ENCODE results near the gene C1orf52.

Gene C1orf52

DNA sequence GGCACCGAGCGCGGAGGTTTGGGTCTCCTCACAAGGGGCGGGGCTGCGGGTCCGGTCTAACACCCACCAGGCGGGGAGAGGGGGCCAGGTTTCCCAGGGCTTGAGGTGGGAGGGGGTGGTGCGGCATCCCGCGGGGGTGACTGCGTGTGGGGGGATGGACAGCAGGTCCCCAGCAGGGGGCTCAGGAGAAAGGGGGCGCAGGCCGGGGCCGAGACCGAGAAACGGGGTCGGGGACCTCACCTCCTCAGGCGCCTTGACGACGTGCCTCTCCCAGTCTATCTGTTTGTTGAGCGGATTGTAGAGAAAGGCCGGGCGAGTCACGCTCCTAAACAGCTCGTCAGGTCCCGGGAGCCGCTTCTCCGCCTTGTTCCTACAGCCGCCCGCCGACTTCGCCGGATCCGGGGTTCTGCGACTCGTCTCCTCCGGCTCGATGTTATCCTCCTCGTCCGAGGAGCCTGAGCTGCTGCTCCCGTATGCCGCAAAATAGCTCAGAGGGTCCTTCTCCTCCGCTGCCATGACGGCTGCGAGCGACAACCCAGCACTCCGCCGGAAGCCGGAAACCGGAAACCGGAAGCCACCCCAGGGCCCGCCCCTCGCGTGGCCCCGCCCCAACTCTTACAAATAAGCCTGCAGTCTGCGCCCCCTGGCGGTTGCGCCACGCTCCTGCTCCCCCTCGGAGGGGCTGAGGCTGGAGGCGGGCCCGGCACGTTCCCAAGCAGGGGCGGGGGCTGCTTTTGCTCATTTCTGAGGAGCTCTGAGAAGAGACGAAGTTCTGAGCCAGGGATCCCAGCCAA is at the start of gene C1orf52:
Gene C1orf52 (minus strand): TSS at position 545 of the 794 bp plus-strand sequence. CDS start 29 bp downstream, at position 516.
- peak; percentile 81 for DNase-seq

DNA sequence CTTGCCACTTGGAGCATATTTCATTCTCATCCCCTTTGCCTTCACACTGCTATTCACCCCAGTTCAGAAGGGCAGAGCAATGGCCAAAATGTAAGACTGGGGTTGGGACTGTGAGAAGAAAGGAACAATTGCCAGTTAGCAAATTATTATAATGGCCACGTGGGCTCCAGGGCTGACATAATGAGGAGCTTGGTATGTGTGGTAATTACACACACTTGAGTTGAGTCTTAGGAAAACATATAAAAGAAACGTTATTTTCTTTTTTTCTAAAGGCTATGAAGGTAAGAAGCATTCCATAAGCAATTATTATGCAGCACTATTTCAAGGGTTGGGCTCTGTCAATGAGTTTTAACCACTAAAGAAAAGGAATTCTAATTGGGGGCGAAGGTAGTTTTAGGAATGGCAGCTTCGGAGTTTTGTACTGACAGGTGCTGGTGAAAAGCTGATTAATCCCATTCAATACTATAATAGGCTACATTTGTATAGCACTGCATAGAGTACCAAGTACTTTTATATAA is 49.4 kb upstream of the C1orf52 start:
- no peak for DNase-seq

DNA sequence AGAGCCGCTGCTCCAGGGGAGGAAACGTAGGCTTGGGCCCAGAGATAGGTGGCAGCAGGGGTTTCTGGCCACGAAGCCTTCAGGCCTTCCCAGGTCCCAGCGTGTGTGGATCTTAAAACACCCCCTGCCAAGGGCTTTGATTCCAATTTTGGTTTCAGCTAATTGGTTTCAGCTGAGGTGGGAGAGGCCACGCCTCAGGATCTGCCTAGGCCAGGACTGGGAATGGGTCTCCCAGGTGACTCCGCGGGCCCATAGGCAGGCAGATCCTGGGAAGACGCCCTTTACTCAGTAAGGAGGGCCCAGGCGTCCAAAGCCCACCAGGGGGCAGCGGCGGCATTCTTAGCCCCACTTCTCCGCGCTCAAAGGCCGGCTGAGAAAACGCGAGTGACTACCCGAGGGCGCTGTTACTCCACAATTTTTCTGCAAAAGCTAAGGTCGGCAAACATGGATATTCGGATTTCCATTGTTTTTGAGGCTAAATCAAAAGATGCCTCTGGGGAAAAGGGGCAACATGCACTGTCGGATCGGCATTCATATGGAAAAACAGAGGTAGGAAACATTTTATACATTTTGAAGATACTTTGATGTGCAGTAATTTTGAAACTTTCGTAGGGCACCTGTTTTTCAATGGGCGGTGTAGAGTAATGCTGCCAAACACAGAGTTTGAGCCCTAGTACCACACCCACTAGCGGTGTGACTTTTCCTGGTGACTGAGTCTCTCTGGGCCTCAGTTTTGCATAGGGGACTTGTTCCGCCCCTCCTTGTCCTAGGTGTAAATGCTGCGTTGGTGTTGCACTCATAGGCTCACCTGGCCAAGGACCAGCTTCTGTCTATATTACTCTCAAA is 48.7 kb upstream of the C1orf52 start:
- peak; percentile 44 to 51 for DNase-seq

DNA sequence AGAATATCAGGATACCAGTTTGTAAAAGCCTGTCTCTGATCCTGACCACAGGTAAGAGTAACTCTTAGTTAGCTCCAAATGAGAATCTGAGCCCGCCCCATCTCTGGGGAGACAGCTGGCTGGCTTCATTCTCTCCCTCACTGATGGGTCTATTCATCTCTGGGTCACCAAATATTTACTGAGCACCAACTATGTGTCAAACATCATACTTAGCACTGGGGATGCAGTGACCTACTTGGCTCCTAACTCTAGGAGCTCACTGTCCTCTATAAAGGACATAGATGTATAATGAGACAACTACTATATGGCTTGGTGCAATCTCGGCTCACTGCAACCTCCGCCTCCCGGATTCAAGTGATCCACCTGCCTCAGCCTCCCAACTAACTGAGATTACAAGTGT is 46.8 kb upstream of the C1orf52 start:
- no peak for DNase-seq

DNA sequence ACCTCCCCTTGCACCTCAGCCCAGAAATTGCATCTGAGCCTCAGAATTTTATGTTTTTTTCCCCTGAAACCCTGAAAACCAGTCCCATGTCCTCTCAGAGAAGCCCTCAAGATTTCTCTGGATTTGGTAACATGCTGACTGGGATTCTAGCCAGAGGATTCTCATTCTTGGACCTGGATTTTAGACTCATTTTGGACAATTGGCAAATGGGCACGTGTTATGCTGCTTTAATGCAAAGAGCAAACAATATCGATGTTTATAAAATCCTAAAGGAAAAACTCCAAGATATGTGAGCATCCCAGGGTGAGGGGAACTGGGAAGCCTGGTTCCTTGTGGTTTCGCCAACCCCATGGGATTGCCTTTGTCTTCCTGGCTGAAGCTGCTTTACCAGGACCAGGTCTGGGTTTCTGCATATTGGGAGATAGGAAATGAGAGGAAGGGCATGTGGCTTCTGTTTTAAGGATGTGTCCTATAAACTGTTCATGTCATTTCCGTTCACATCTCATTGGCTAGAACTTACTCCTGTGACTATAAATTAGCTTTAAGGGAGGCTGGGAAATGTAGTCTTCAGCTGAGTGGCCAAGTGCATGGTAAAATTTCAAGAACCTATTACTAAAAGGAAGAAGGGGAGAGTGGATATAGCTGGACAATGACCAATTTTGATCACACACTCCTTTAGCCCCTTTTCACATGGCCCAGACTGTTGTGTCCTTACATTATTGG is 44.1 kb upstream of the C1orf52 start:
- no peak for DNase-seq

DNA sequence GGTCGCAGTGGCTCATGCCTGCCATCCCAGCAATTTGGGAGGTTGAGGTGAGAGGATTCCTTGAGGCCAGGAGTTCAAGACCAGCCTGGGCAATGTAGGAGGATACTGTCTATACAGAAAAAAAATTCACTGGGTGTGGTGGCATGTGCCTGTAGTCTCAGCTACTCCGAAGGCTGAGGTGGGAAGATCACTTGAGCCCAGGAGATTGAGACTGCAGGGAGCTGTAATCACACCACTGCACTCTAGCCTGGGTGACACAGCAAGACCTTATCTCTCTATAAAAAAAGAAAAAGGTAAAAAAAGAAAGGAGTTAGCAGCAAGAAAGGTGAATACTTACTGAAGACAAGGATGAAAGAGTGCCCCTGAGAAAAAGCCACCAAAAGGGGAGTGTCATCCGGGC is 40.7 kb upstream of the C1orf52 start:
- DNase-seq: no peak

DNA sequence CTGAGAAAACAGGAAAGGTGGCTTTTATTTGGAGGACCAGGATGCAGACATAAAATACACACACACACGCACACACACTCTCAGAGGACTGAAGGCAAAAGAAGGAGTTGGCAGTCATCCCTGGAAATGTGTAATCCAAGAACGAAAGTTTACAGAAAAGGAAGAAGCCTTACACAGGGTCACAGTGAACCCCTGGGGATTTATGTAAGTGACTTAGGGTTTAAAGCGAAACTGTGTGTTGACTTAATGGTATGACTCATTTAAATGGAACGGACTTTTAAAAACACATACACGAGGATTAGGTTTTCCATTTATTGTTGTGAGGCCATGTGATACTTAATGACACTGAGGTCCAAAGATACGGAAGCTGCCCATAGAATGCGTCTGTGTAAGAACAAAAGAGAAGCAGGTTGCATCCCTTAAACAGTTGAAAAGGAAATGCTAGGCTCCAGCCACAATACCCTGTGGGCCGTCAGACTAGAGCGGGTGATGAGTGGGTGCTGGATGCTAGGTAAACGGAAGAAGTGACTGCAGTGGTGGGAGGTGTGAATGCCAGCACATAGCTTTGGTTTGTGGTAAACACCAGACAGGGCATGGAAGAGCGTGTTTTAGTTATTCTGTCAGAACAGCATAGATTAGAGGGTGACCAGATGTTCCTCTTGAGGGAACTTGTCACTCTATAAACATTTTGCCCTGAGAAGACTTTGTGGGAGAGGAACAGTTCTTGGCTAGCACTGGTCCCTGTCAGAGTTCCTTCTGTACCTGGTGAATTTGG is 38.6 kb upstream of the C1orf52 start:
- no peak for DNase-seq

DNA sequence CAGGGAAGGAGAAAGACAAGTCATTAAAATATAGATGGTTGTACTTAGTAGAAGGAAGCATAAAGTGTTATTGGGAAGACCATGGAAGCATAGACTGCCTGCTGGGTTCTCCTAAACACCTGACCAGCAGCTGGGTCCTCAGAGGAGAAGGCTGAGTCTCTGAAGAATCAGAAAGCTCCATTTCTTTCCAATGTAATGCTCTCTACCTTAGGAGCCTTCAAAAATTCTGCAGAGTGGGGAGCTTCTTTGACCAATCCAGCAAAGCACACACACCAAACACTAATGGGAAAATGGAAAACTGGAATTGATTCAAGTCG is 38.0 kb upstream of the C1orf52 start:
- DNase-seq: no peak

DNA sequence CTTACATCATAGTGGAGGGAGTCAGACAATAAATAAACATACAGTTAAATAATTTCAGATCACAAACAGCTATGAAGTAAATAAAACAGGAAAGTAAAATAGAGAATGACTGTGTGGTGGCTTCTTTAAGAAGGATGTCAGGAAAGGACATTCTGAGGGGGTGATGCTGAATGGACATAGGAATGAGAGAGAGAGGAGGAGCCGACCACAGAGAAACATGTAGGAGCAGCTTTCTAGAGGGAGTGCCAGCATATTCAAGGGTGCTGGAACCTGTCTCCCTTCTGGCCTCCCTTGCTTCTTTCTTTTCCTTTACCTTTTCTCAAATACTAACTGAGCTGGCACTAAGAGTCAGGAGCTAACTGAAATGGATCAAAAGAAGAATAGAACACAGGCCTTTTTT is 37.5 kb upstream of the C1orf52 start:
- no peak for DNase-seq

DNA sequence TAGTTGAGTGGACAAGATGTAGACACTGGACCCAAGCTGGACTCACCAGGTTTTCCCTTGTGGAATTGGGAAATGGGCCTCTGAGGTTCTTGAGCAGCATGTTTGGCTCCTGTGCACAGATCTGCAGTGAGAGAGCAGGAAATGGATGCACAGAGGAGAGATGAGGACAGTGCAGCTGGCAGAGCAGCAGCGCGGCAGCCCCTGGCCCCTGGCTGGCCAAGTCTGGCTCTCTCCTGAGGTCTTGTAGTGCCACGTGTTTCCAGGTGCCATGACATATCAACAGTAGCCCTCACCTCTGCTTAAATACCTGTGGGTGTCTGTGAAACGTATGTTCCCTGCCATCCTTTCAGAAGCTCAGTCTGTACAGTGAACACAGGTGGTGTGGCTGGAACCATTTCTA is 36.2 kb upstream of the C1orf52 start:
- DNase-seq: no peak

DNA sequence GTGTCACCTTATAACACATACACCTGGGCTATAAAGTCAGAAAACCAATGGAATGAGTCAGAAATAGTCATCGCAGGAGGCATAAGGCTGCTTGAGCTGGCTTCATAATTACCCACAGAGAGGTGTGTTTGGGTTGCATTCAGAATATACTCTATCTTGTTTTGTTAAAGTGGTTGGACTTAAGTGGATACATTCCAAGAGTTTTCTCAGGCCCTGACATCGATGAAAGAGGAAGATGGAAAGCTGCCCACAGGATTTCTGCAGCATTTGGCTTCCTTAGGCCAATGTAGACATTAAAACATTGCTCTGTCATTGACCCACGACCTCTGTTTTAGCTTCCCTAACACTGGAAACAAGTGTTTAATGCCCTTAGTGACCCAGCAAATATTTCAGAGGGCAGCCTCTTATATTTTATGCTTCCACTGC is 35.6 kb upstream of the C1orf52 start:
- no peak for DNase-seq

DNA sequence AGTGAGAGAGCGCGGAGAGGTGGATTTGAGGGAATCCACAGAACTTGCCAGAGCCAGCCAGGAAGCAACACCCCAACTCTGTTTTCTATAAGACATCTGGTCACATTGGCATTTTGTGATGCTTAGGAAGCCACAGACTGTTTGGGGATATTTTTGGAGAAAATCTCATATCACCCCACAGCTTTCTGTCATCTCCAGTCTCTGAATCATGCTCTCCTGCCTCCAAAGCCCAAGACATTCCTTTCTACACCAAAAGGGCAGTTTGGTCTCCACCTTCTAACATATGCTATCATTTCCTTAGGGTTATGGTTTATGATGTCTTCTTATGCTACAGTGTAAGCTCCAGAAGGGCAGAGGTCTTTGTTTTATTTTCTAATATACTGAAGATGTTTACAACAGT is 31.4 kb upstream of the C1orf52 start:
- DNase-seq: no peak

DNA sequence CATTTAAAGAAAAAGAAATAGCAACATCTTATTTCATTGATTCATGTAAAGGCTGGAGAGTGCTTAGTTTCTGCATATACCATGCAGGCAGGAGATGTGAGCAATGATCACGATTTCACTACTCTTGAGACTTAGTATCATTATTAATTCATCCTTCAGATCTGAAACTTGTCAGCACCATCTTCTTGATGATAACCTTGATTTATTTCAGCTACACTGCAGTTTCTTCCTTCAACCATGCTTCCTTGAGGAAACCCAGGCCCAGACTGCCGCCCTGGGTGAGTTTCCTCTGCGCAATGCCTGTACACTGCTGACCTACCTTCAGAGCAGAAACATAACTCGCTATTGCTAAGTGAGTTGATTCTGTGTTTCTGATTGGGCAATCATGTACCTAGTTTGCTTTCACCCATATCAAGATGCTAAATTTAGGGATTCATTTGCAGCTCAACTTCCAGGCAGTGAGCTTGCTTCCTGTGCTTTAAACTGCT is 30.4 kb upstream of the C1orf52 start:
- no peak for DNase-seq

DNA sequence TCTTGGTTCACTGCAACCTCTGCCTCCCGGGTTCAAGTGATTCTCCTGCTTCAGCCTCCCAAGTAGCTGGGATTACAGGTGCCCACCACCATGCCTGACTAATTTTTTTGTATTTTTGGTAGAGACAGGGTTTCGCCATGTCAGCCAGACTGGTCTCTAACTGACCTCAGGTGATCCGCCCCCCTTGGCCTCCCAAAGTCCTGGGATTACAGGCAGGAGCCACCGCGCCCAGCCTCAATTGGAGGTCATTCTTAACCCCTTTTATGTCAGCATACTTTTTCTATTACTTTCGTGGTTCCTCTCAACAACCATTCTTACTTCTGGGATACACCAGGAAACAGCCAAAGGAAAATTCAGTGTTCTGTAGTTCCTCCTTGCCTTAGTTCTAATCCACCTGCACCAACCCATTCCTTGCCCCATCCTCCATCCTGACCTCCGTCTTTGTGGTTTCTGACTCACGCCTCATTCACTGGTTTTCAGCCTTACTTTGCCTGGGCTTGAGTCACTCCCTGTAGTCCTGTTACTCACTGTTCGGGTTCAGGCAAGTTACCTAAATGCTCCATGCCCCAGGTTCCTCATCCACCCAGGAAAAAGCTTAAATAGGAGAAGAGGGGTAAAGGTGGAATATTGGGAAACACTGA is 29.9 kb upstream of the C1orf52 start:
- no peak for DNase-seq

DNA sequence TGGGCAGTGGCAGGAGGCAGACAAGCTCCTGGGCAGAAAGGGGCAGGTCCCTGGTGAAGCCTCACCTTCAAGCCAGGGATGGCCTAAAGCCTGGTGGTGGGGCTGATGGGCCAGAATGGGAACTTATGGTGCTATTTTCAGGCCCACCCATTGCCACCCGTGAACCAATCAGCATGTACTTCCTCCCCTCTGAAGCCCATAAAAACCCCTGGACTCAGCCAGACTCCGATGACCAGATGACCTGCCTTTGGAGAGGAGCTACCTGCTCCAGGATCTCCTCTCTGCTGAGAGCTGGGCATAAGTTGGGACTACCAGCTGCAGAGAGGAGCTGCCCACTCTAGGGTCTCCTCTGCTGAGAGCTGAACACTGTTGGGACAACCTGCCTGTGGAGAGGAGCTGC is 24.7 kb upstream of the C1orf52 start:
- no peak for DNase-seq

DNA sequence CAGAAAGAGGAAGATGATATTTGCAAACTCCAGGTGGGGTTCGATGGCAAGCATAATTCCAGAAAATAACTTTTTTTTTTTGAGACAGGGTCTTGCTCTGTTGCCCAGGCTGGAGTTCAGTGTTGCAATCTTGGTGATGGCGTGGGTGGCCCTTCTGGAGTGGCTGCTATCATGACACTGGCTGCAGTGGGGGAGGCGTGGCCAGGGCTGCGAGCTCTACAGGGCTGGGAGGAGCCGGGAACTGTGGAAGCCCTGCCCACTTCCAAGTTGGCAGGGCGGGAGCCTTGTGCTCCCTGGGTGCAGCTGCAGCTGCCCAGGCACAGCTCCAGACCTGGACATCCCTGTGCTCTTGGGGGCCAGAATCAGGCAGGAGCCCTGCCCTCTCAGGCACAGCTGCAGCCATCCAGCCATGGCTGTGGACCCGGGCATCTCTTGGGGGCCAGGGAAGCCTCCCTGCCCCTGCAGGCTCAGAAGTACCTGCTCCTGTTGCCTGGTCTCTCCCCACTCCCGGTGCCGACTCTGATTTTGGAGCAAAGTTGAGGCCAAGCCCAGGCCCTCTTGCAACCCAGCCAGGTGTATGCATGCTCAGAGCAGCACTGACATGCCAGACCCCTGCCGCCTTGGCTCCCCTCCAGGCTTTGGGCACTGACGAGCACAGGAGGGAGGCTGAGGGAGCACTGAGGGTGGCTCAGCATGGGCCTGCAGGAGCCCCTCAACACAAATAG is 24.2 kb upstream of the C1orf52 start:
- no peak for DNase-seq

DNA sequence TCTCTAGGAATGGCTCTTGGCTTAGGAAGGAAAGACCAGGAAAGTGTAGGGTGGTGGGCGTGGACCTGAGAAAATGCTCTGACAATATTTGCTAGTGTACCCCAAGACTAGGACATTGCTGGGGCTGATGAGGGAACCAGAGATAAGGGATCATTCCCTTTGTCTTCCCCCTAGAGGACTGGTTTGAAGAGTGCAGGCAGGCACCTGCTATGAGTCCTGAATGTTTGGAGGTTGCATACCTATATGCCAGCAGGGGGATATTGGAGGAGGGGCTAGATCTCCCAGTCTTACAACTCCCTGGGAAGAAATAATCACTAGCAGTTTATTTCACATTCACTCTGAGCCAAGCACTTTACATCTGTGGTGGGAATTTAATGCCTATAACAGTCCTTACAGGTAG is 23.0 kb upstream of the C1orf52 start:
- no peak for DNase-seq

DNA sequence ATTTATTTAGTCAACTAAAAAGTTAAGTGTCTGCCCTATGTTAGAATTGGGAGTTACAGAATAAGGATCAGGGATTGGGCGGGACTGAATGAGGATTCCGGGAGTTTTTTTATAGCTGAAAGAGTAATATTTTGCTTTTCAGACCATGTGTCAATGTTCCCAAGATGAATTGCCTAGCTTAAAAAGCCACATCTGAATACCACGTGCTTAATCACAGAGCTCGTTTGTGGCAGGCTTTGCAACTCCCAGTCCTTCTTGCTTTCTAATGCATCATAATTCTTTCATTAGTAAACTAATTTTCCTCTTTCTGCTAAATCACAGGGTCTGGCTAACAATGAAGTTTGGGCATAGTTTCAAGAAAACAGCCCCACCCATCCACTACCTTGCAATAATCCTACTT is 21.2 kb upstream of the C1orf52 start:
- DNase-seq: no peak

DNA sequence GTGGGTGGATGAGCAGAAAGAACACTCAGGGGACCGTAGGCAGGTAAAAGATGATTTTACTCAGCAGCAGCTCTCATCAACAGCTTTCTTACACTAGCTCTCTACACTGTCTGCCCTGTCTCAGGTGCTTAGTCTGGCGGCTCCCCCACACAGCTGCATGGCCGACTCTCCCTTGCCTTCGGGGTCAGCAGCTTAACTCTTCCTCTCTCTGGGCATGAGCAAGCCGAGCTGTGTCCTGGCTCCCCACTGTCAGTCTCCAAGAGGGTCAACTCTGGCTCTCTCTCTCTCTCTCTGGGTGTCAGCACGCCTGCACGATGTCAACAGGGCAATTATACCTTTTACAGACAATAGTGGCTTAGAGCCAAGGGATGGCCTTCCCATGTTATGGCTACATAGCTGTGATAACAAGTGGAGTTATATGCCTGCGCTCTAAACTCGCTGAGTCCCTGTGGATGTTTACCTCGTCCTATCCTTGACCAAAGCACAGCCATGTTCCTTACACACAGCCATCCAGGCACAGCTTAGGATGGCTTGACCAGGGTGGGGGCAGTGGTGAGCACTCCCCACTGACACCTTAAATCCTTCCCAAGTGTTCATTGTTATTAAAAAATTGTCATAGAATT is 20.1 kb upstream of the C1orf52 start:
- no peak for DNase-seq

DNA sequence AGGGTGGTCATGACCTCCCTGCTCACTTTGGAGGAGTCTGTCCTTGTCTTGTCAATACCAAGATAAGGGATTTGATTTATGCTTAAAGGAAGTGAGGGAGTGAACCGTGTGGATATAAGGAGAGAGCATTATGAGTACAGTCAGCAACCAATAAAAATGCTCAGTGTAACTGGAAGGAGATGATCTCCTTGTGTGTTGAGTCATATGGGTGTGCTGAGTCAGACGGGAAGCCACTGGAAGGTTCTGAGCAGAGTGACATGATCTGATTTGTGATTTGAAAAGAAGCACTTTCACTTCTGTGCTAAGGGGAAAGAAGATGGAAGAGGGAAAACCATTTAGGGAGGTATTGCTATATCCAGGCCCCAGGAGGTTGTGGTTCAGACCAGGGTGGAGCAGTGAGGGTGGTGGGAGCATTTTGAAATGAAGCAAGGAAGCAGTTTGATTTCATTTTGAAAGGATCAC is 19.4 kb upstream of the C1orf52 start:
- DNase-seq: peak in 1 of 2 experiments; percentile 7

DNA sequence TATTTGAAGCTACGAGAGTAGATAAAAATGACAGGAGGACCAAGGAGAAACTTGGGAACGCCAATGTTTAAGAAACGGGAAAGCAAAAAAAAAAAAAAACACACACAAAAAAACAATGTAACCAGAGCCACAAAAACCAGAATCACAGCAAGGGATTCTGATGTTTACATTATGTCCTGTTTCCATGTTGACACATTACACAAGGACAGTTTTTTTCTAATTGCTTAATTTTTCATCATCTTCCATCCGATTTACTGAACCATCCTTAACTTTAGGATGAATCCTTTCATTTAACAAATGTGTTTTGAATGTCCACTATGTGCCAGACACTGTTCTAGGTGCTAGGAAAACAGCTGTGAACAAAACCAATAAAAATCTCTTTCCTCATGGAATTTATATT is 18.3 kb upstream of the C1orf52 start:
- no peak for DNase-seq
